ENCODE measurements around the gene PACSIN2.
"Not testable (repeated sequence)": the region's sequence is repeated elsewhere in the genome, so short reads cannot be mapped to it uniquely, and the experiment has no call there.

Gene PACSIN2

GRCh38 chr22:42957958-42958357 is 57.0 kb downstream of the PACSIN2 start:
- Histone ChIP-seq H3K9me3 (ENCODE audit: control insufficient read depth, low read length) (no peaks in the 10 kb centered on the region), H2AFZ (no peak overlapping the region), H3K4me1 (peaks cover 4% of the 10 kb centered on the region), H3K79me2 (peaks cover 10% of the 10 kb centered on the region), H3K4me3 (ENCODE audit: low read depth, low read length) (no peak overlapping the region), H3K27me3 (ENCODE audit: control insufficient read depth, insufficient read depth, low read length) (no peaks in the 10 kb centered on the region), H3K4me2 (ENCODE audit: low read length) (no peak overlapping the region), H3K27ac (no peak overlapping the region), H3K36me3 (ENCODE audit: control insufficient read depth, insufficient read depth, low read length) (no peaks in the 10 kb centered on the region), H3K9ac (no peak overlapping the region)
- no peak for TF ChIP-seq CTCF (IDR thresholded peaks at IDR 0.05)

GRCh38 chr22:42957544-42957943 is 57.4 kb downstream of the PACSIN2 start:
- H3K79me2 ChIP-seq: peaks cover 10% of the 10 kb centered on the region
- H3K9ac ChIP-seq: no peak overlapping the region
- no peak overlapping the region for H2AFZ ChIP-seq
- no peak overlapping the region for H3K4me2 ChIP-seq (ENCODE audit: low read length)
- no peak overlapping the region for H3K27ac ChIP-seq
- no peak for TF ChIP-seq CTCF (IDR thresholded peaks at IDR 0.05)
- H3K9me3 ChIP-seq (ENCODE audit: control insufficient read depth, low read length): no peaks in the 10 kb centered on the region
- H3K27me3 ChIP-seq (ENCODE audit: control insufficient read depth, insufficient read depth, low read length): no peaks in the 10 kb centered on the region
- peaks cover 4% of the 10 kb centered on the region for H3K4me1 ChIP-seq
- no peak overlapping the region for H3K4me3 ChIP-seq (ENCODE audit: low read depth, low read length)
- no peaks in the 10 kb centered on the region for H3K36me3 ChIP-seq (ENCODE audit: control insufficient read depth, insufficient read depth, low read length)

GRCh38 chr22:42955848-42956247 is 59.1 kb downstream of the PACSIN2 start:
- TF ChIP-seq CTCF (IDR thresholded peaks at IDR 0.05): no peak
- no peak overlapping the region for H2AFZ ChIP-seq
- no peak overlapping the region for H3K9ac ChIP-seq
- H3K27me3 ChIP-seq (ENCODE audit: control insufficient read depth, insufficient read depth, low read length): no peaks in the 10 kb centered on the region
- no peak overlapping the region for H3K4me3 ChIP-seq (ENCODE audit: low read depth, low read length)
- no peak overlapping the region for H3K4me2 ChIP-seq (ENCODE audit: low read length)
- no peak overlapping the region for H3K27ac ChIP-seq
- no peaks in the 10 kb centered on the region for H3K9me3 ChIP-seq (ENCODE audit: control insufficient read depth, low read length)
- peaks cover 10% of the 10 kb centered on the region for H3K79me2 ChIP-seq
- H3K36me3 ChIP-seq (ENCODE audit: control insufficient read depth, insufficient read depth, low read length): no peaks in the 10 kb centered on the region
- peaks cover 4% of the 10 kb centered on the region for H3K4me1 ChIP-seq

- Histone ChIP-seq H3K27me3 (ENCODE audit: control insufficient read depth, insufficient read depth, low read length) (no peaks in the 10 kb centered on the region), H3K79me2 (peaks cover 10% of the 10 kb centered on the region), H3K4me1 (peaks cover 4% of the 10 kb centered on the region), H3K4me2 (ENCODE audit: low read length) (no peak overlapping the region), H3K9ac (no peak overlapping the region), H3K9me3 (ENCODE audit: control insufficient read depth, low read length) (no peaks in the 10 kb centered on the region), H3K27ac (no peak overlapping the region), H2AFZ (no peak overlapping the region), H3K36me3 (ENCODE audit: control insufficient read depth, insufficient read depth, low read length) (no peaks in the 10 kb centered on the region), H3K4me3 (ENCODE audit: low read depth, low read length) (no peak overlapping the region)
- TF ChIP-seq CTCF (IDR thresholded peaks at IDR 0.05): no peak
These were observed 59.8 kb downstream of the PACSIN2 start for GRCh38 chr22:42955087-42955635.

GRCh38 chr22:42953751-42954150 is 61.2 kb downstream of the PACSIN2 start:
- H3K36me3 ChIP-seq (ENCODE audit: control insufficient read depth, insufficient read depth, low read length); H3K27ac ChIP-seq; H2AFZ ChIP-seq; H3K4me3 ChIP-seq (ENCODE audit: low read depth, low read length); H3K27me3 ChIP-seq (ENCODE audit: control insufficient read depth, insufficient read depth, low read length); H3K4me1 ChIP-seq; H3K9me3 ChIP-seq (ENCODE audit: control insufficient read depth, low read length); H3K9ac ChIP-seq; H3K4me2 ChIP-seq (ENCODE audit: low read length): not testable (repeated sequence)
- H3K79me2 ChIP-seq: peaks cover 10% of the 10 kb centered on the region

Measured in parathyroid adenoma (tissue), 2 donors.